Choroid plexus epithelial cell (primary cell): Measurements from ENCODE around the gene SNAI1.

Experiments used
- DNase-seq: peaks from one replicate; pipeline ENCODE4 v3.0.0-alpha.2; 2010; ENCODE audit warnings: low read depth
- H3K4me3 ChIP-seq: 2 replicates; pipeline ENCODE4 v1.5.1; 2011; ENCODE audit warnings: low read depth, mild to moderate bottlenecking, control low read depth, low read length, moderate library complexity
- CTCF ChIP-seq: conservative IDR thresholded peaks from 2 replicates; pipeline ENCODE4 v1.5.1; 2011; ENCODE audit warnings: low read depth, mild to moderate bottlenecking, control low read depth, inconsistent platforms, low read length, moderate library complexity

Gene SNAI1

GRCh38 chr20:49964964-49965780 lies 17.6 kb upstream of the SNAI1 start:
- TF ChIP-seq CTCF, result peak; percentile 84
- H3K4me3 ChIP-seq, result no peak overlapping the region
- peak; percentile 69 for DNase-seq

GRCh38 chr20:49965781-49966305 lies 16.9 kb upstream of the SNAI1 start:
- DNase-seq, result no peak

GRCh38 chr20:49966861-49967260 lies 15.9 kb upstream of the SNAI1 start:
- no peak overlapping the region for H3K4me3 ChIP-seq
- no peak for TF ChIP-seq CTCF
- no peak for DNase-seq

More at GRCh38 chr20:49965781-49966305, 16.9 kb upstream of the SNAI1 start:
- H3K4me3 ChIP-seq, result no peak overlapping the region
- no peak for TF ChIP-seq CTCF

- no peak for DNase-seq
- no peak overlapping the region for H3K4me3 ChIP-seq
- no peak for TF ChIP-seq CTCF
Measured at GRCh38 chr20:49969234-49969633, 13.5 kb upstream of the SNAI1 start.

GRCh38 chr20:49969946-49970345 lies 12.8 kb upstream of the SNAI1 start:
- DNase-seq, result no peak
- TF ChIP-seq CTCF, result no peak
- no peak overlapping the region for H3K4me3 ChIP-seq

GRCh38 chr20:49970498-49970897 lies 12.3 kb upstream of the SNAI1 start:
- no peak for DNase-seq
- H3K4me3 ChIP-seq, result no peak overlapping the region
- no peak for TF ChIP-seq CTCF

GRCh38 chr20:49973981-49974380 lies 8.8 kb upstream of the SNAI1 start:
- no peak for TF ChIP-seq CTCF
- no peak overlapping the region for H3K4me3 ChIP-seq
- DNase-seq, result no peak
